Measurements from ENCODE around the gene OR52B2.

GRCh38 chr11:6202041-6202440 is 31.9 kb upstream of the OR52B2 start:
- TF ChIP-seq CTCF (IDR thresholded peaks at IDR 0.05): no peak
- no peak for TF ChIP-seq TCF12 (IDR thresholded peaks at IDR 0.05)
- no peak for TF ChIP-seq FOSL2 (IDR thresholded peaks at IDR 0.05; ENCODE audit: borderline replicate concordance, low read depth)
- TF ChIP-seq POLR2AphosphoS5 (IDR thresholded peaks at IDR 0.05; ENCODE audit: low read depth, low read length): no peak
- TF ChIP-seq GABPA (IDR thresholded peaks at IDR 0.05; ENCODE audit: low read depth): no peak
- TF ChIP-seq ELF1 (IDR thresholded peaks at IDR 0.05): no peak
- no peak for TF ChIP-seq EZH2phosphoT487 (IDR thresholded peaks at IDR 0.05; ENCODE audit: borderline replicate concordance, low read depth)
- no peak for TF ChIP-seq MXI1 (IDR thresholded peaks at IDR 0.05; ENCODE audit: low read depth, low read length)
- TF ChIP-seq FOXM1 (IDR thresholded peaks at IDR 0.05; ENCODE audit: low read depth): no peak
